ENCODE data around the gene POLG.

DNA sequence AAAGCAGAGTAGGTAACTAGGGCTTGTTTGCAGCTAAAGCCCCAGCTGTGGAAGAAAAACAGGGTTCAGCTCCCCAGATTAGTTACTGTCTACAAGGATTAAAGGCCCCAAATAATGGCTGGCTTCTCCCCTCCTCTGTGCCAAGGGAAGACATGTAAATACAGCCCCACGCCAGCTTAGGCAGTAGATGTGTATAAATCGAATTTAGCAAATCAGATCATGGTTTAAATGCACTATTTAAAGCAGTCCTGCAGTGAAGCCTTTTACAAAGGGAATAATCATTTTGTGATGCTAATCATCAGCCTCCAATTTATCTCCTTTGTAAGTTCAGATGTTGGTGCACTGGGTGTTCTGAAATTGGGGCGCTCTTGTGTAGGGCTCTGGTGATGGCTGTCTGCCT, 46.7 kb upstream of the POLG start:
- TF ChIP-seq, protein P1, sequence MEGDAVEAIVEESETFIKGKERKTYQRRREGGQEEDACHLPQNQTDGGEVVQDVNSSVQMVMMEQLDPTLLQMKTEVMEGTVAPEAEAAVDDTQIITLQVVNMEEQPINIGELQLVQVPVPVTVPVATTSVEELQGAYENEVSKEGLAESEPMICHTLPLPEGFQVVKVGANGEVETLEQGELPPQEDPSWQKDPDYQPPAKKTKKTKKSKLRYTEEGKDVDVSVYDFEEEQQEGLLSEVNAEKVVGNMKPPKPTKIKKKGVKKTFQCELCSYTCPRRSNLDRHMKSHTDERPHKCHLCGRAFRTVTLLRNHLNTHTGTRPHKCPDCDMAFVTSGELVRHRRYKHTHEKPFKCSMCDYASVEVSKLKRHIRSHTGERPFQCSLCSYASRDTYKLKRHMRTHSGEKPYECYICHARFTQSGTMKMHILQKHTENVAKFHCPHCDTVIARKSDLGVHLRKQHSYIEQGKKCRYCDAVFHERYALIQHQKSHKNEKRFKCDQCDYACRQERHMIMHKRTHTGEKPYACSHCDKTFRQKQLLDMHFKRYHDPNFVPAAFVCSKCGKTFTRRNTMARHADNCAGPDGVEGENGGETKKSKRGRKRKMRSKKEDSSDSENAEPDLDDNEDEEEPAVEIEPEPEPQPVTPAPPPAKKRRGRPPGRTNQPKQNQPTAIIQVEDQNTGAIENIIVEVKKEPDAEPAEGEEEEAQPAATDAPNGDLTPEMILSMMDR (IDR thresholded peaks at IDR 0.05): no peak
- TF ChIP-seq EZH2 (IDR thresholded peaks at IDR 0.05) (no peak), EZH2phosphoT487 (IDR thresholded peaks at IDR 0.05) (no peak)
